ENCODE measurements around the gene DTWD1. TPM values are rescaled to one million over a fixed set of nuclear protein-coding genes. Genes with fewer than 3 reads are reported as not detected.

The DTWD1 gene
- total and polyA plus RNA-seq, 9 of the 15 experiments (the other 6 are each of a cell fraction or from before 2014, with no cell fraction given), result 23.1 to 76.4 (median 36.5) TPM

DNA sequence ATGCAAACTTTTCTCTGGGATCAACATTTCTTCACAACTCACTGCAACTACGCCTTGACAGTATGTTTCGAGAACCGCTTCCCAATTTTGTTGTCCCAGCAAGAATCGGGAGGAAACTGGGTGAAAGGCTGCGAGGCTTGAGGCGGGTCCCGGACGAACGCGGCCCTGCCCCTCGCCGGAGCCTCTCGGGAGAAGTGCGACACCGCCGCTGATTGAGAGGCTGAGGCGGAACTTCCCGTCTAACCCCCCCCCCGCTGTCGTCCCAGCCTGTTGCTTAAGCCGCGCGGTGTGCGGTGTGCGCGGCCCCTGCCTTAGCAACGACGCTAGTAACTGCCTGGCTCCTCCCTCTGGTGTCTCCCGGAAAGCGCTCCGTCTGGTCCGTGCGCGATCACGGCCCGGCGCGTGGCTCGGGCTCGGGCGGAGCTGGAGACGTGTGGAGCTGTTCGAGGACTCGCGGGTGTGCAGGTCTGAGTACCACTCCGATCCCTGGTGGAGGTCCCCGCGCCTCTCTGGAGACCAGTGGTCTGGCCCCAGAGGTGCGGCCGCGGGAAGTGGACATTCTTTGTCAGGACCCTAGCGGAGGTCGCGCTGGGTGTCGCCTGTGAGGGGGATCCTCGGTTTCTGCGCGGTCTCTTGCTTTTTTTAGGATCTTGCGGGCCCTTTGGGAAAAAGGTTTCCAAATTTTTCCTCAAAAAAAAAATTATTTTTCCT is at the start of gene DTWD1, which contains the start of gene FAM227B (continued):
- TF ChIP-seq ARID4B (CRISPR knock-in tag; IDR thresholded peaks at IDR 0.05) (peak; percentile 93), EP400 (IDR thresholded peaks at IDR 0.05) (peak; percentile 90), RBM34 (IDR thresholded peaks at IDR 0.05; ENCODE audit: borderline replicate concordance, insufficient read depth, low read length) (no peak), ZNF778 (CRISPR knock-in tag; IDR thresholded peaks at IDR 0.05) (no peak), POLR2B (IDR thresholded peaks at IDR 0.05; ENCODE audit: low read depth, partially characterized antibody) (peak; percentile 77), KLF16 (IDR thresholded peaks at IDR 0.05) (no peak), NR4A1 (CRISPR knock-in tag; IDR thresholded peaks at IDR 0.05) (peak; percentile 70; the same call in 1 of the 2 replicates), NR4A1 (tag; IDR thresholded peaks at IDR 0.05) (no peak), HDAC8 (tag; IDR thresholded peaks at IDR 0.05) (no peak), ZNF609 (CRISPR knock-in tag; IDR thresholded peaks at IDR 0.05; ENCODE audit: borderline replicate concordance) (no peak), PURB (CRISPR knock-in tag; IDR thresholded peaks at IDR 0.05; ENCODE audit: low read depth) (no peak), MCM2 (IDR thresholded peaks at IDR 0.05; ENCODE audit: low read depth) (no peak), MYNN (IDR thresholded peaks at IDR 0.05) (peak; percentile 61; the same call in 1 of the 2 replicates), MYNN (CRISPR knock-in tag; IDR thresholded peaks at IDR 0.05) (no peak), ZNF197 (CRISPR knock-in tag; IDR thresholded peaks at IDR 0.05; ENCODE audit: low read depth) (peak; percentile 73; the same call in 1 of the 2 replicates)
- TF ChIP-seq, protein P1, sequence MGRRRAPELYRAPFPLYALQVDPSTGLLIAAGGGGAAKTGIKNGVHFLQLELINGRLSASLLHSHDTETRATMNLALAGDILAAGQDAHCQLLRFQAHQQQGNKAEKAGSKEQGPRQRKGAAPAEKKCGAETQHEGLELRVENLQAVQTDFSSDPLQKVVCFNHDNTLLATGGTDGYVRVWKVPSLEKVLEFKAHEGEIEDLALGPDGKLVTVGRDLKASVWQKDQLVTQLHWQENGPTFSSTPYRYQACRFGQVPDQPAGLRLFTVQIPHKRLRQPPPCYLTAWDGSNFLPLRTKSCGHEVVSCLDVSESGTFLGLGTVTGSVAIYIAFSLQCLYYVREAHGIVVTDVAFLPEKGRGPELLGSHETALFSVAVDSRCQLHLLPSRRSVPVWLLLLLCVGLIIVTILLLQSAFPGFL (CRISPR knock-in tag; IDR thresholded peaks at IDR 0.05), result no peak
